Measurements from ENCODE around the gene BACH2. TPM values are rescaled to one million over a fixed set of nuclear protein-coding genes. Genes with fewer than 3 reads are reported as not detected.

BACH2 gene
- total RNA-seq, 1 donor from 2014 or later = 34.1 TPM

GRCh38 chr6:90319979-90320685 lies 23.5 kb upstream of the BACH2 start:
- no peak overlapping the region for H3K4me3 Mint-ChIP-seq
- H3K36me3 Mint-ChIP-seq = no peaks in the 10 kb centered on the region
- H3K27me3 Mint-ChIP-seq (ENCODE audit: low read depth) = no peaks in the 10 kb centered on the region
- TF ChIP-seq CTCF (IDR thresholded peaks at IDR 0.05; ENCODE audit: unreplicated experiment) = no peak
- DNase-seq (ENCODE audit: low spot score in 2 of 2, unreplicated experiment in 2 of 2) = no peak
- H3K27ac Mint-ChIP-seq = no peak overlapping the region
- H3K9me3 Mint-ChIP-seq = no peaks in the 10 kb centered on the region
- H3K4me1 Mint-ChIP-seq = no peaks in the 10 kb centered on the region

GRCh38 chr6:90319044-90319443 lies 22.4 kb upstream of the BACH2 start:
- no peak for TF ChIP-seq CTCF (IDR thresholded peaks at IDR 0.05; ENCODE audit: unreplicated experiment)
- DNase-seq (ENCODE audit: low spot score in 2 of 2, unreplicated experiment in 2 of 2) = no peak
- no peaks in the 10 kb centered on the region for H3K4me1 Mint-ChIP-seq

GRCh38 chr6:90315986-90316385 lies 19.3 kb upstream of the BACH2 start:
- no peak for TF ChIP-seq CTCF (IDR thresholded peaks at IDR 0.05; ENCODE audit: unreplicated experiment)
- no peak for DNase-seq (ENCODE audit: low spot score in 2 of 2, unreplicated experiment in 2 of 2)
- Mint-ChIP-seq H3K4me1 (no peaks in the 10 kb centered on the region), H3K4me3 (no peak overlapping the region), H3K9me3 (no peaks in the 10 kb centered on the region), H3K27ac (no peak overlapping the region), H3K36me3 (no peaks in the 10 kb centered on the region), H3K27me3 (ENCODE audit: low read depth) (peaks cover 6% of the 10 kb centered on the region)

More at GRCh38 chr6:90319044-90319443, 22.4 kb upstream of the BACH2 start:
- H3K27ac Mint-ChIP-seq = no peak overlapping the region
- H3K4me3 Mint-ChIP-seq = no peak overlapping the region
- H3K27me3 Mint-ChIP-seq (ENCODE audit: low read depth) = peaks cover 6% of the 10 kb centered on the region
- no peaks in the 10 kb centered on the region for H3K36me3 Mint-ChIP-seq
- no peaks in the 10 kb centered on the region for H3K9me3 Mint-ChIP-seq

GRCh38 chr6:90315354-90315950 lies 18.8 kb upstream of the BACH2 start:
- no peak overlapping the region for H3K4me3 Mint-ChIP-seq
- no peak for DNase-seq (ENCODE audit: low spot score in 2 of 2, unreplicated experiment in 2 of 2)

GRCh38 chr6:90314514-90314913 lies 17.9 kb upstream of the BACH2 start:
- Mint-ChIP-seq H3K4me3 (no peak overlapping the region), H3K27ac (no peak overlapping the region), H3K27me3 (ENCODE audit: low read depth) (peaks cover 6% of the 10 kb centered on the region), H3K4me1 (no peaks in the 10 kb centered on the region), H3K36me3 (no peaks in the 10 kb centered on the region), H3K9me3 (no peaks in the 10 kb centered on the region)
- no peak for TF ChIP-seq CTCF (IDR thresholded peaks at IDR 0.05; ENCODE audit: unreplicated experiment)
- DNase-seq (ENCODE audit: low spot score in 2 of 2, unreplicated experiment in 2 of 2) = no peak

More at GRCh38 chr6:90315354-90315950, 18.8 kb upstream of the BACH2 start:
- no peaks in the 10 kb centered on the region for H3K36me3 Mint-ChIP-seq
- H3K27me3 Mint-ChIP-seq (ENCODE audit: low read depth) = peaks cover 6% of the 10 kb centered on the region
- H3K4me1 Mint-ChIP-seq = no peaks in the 10 kb centered on the region
- no peaks in the 10 kb centered on the region for H3K9me3 Mint-ChIP-seq
- no peak overlapping the region for H3K27ac Mint-ChIP-seq
- no peak for TF ChIP-seq CTCF (IDR thresholded peaks at IDR 0.05; ENCODE audit: unreplicated experiment)

All from mesothelial cell of epicardium (in vitro differentiated cells).